CD4-positive, alpha-beta T cell treated with Interleukin-2 at 100 ng/mL for 4 hours (primary cell): ENCODE data around the gene TSPAN32.

Experiments used
- DNase-seq: peaks from one replicate; pipeline ENCODE4 v3.0.0-alpha.2; 2020; ENCODE audit warnings: low spot score

Gene TSPAN32

DNA sequence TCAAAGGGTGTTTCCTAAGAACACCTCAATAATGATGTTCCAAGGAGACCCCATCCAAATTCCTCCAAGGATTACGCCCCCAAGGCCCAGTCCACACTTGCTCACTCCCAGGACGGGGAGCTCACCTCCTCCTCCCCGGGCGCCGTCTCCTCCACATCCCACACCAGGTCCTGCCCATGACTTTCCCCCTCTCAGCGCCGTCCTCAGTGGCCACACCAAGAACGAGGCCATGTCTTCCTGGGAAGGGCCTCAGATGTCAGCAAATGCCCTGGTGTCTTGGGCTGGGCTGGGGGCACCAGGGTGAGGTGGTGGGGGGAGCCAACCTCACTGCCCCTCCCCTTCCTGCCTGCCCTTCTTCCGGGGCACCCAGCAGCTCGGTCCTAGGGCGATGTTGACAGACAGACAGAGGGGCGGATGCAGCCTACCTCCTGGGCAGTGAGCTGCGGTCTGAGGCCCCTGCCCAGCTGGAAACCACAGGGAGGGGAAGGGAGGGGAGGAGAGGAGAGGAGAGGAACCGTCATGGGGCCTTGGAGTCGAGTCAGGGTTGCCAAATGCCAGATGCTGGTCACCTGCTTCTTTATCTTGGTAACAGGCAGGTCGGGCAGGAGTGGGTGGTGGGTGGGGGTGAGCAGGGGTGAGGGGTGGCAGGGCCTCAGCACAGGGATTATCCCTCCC is at the start of gene TSPAN32, which contains the start of gene C11orf21:
Gene TSPAN32, plus strand, starts transcription at position 383 of the 675 bp plus-strand sequence. Its CDS starts 137 bp downstream, at position 520.
Gene C11orf21, minus strand, starts transcription at position 288 of the 675 bp plus-strand sequence. Its CDS starts 110 bp downstream, at position 178.
- peak; percentile 71 for DNase-seq

DNA sequence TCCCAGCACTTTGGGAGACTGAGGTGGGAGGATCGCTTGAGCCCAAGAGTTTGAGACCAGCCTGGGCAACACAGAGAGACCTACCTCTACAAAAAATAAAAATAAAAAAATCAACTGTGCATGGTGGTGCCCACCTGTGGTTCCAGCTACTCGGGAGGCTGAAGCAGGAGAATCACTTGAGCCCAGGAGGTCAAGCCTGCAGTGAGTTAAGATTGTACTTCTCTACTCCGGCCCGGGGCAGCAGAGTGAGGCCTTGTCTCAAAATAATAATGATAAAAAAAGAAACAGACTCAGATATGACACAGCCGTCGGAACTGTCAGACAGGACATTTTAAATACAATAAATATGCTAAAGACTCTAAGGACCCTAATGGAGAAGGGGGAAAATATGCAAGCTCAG is 49.8 kb upstream of the TSPAN32 start:
- no peak for DNase-seq

GRCh38 chr11:2256293-2256913 is 45.4 kb upstream of the TSPAN32 start:
- DNase-seq = no peak

- DNase-seq = no peak
Observed at GRCh38 chr11:2256951-2257700, 44.7 kb upstream of the TSPAN32 start.

- no peak for DNase-seq
Observed at GRCh38 chr11:2258501-2259465, 43.0 kb upstream of the TSPAN32 start.

- no peak for DNase-seq
Observed at GRCh38 chr11:2259466-2259830, 42.4 kb upstream of the TSPAN32 start.

DNA sequence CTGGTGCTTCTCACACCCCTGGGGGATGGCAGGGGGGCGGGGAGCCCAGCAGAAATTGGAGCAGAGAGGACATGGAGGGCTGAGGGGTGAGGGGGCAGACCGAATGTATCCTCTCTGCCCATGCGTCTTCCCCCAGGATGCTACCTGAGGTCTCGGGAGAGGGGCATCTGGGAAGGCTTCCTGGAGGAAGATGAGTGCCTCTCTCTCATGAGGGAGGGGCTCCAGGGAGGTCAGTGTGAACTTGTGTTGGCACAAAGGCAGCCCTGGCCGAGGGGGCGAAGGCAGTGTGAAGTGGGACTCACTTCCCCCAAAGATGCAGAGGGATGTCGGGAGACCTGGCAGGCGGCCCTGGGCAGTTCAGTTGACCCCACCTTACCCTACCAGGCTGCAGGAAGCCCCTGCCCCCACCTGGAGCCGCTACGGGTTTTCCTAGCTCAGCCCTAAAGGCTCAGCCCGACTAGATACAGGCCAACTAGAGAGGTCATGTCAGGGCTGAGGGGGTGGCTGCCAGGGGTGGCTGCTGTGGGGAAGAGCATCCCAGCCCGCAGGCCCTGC is 41.8 kb upstream of the TSPAN32 start:
- no peak for DNase-seq

GRCh38 chr11:2260491-2261364 is 41.1 kb upstream of the TSPAN32 start:
- DNase-seq = no peak

- no peak for DNase-seq
Observed at GRCh38 chr11:2261436-2262230, 40.2 kb upstream of the TSPAN32 start.

GRCh38 chr11:2262301-2263070 is 39.3 kb upstream of the TSPAN32 start:
- no peak for DNase-seq

DNA sequence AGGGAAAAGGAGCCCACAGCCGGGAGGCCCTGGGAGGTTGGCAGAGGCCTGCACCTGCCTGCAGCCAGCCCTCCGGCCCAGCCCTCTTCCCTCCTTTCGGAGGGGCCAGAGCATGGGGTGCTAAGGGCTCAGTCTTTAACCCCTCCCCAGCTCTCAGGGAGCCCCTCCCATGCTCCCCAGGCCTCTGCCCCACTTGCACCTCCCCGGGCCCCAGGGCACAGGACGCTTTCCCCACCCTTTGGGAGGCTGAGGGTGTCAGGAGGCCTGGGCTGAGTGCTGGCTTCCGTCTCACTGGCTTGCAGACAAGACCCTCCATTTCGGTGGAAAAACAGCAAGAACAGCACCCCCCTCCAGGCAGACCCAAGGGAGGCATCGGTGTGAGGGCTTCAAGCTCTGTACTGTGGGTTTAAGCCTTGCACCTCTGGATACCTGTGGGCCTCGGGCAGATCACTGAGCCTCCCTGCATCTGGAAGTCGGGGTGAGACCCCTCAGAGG is 38.7 kb upstream of the TSPAN32 start:
- DNase-seq = no peak

- DNase-seq = no peak
Observed at GRCh38 chr11:2263724-2264360, 38.0 kb upstream of the TSPAN32 start.

- DNase-seq = no peak
Observed at GRCh38 chr11:2264366-2265053, 37.3 kb upstream of the TSPAN32 start.

- DNase-seq = peak; percentile 14
Observed at GRCh38 chr11:2265396-2265795, 36.4 kb upstream of the TSPAN32 start.

DNA sequence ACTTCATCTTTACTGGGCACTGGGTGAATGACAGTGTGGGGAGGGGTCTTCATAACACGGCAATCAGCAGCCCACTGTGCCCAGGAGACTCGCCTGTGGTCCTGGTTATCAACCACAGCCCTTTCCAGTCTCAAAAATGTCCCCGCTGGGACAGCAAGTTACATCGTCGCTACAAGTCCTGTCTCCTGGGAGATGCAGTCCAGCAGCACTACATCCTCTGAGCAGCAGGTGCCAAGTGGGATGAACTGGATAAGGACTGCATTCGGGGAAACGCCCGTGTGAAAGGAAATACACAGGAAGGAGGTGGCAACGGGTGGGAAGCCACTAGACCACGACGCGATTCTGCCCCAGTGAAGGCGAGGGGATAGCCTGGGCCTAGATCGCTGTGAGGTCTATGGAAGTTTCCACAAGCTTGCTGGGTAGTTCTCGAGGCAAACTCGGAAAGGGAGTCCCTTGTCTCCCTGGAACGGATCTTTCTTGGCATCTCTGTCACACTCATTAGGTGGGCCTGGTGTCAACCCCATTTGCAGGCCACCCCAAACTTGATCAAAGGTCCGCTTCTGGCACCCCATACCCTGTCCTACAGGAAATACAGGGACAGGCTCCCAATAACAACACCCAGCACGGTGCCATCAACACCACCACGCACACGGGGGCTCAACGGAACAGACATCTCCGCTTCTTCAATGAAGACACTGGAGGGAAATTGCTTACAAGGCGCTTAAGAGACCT is 35.8 kb upstream of the TSPAN32 start:
- DNase-seq = no peak

- DNase-seq = no peak
Observed at GRCh38 chr11:2266586-2267305, 35.1 kb upstream of the TSPAN32 start.
